NCI-H460 (cell line): ENCODE measurements around the gene HMX2. TPM values are rescaled to one million over a fixed set of nuclear protein-coding genes. Genes with fewer than 3 reads are reported as not detected.

ENCODE experiments used
- DNase-seq: peaks from one replicate; pipeline ENCODE4 v3.0.0-alpha.2; 2016; ENCODE audit warnings: low read depth; ENCODE audit errors: extremely low read depth
- polyA plus RNA-seq: library from polyadenylated mRNA; depleted of rRNA; stranded (reverse); fragments of >200 nt; gene quantifications from 2 replicates; pipeline ENCODE4 v1.2.3, GENCODE V29; 2014; cell fraction: nucleus; rRNA removed
- total RNA-seq: library from RNA; depleted of rRNA; stranded (reverse); fragments of >200 nt; shearing (Covaris generic); gene quantifications from 2 replicates; pipeline ENCODE4 v1.2.3, GENCODE V29; 2014; rRNA removed

The HMX2 gene, protein sequence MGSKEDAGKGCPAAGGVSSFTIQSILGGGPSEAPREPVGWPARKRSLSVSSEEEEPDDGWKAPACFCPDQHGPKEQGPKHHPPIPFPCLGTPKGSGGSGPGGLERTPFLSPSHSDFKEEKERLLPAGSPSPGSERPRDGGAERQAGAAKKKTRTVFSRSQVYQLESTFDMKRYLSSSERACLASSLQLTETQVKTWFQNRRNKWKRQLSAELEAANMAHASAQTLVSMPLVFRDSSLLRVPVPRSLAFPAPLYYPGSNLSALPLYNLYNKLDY
- 1.1 and 1.7 TPM in 2 replicates for total RNA-seq
- polyA plus RNA-seq: 0.78 and 1.6 TPM in 2 replicates

DNA sequence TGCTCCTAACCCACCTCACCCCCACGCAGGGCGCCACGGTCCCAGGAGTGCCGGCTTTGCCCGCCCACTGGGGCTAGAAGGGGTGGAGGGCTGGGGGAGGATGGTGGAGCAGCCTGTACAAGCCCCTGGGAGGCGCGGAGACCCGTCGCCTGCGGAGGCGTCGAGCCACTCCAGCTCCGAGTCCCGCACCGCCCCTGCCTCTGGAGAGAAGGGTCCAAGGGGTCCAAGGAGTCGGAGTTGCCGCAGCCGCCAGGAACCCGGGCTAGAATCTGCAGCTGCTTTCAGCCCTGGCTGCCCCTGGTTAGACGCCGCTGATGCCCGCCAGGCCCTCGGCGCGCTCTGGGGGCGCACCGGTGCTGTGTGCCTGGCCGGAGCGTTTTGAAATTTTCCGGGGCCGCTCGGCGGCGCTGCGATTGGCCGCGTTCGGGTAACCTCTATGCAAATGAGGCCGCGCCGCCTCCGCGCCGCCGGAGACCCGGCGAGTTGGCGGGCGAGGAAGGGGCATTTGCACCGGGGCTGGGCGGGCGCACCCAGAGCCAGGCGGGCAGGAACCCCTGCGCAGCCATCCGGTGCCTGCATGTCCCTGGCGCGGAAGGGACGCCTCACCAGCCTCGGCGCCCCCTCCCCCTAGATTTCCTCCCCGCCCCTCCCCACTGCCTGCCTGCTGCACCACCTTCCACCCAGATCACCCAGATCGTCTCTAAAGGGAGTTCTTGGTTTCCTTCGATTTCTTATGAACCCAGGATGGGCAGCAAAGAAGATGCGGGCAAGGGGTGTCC, at the start of gene HMX2:
HMX2 (plus strand) TSS at position 502 of the 779 bp plus-strand sequence; CDS start at position 745, 243 bp downstream.
- DNase-seq: no peak

DNA sequence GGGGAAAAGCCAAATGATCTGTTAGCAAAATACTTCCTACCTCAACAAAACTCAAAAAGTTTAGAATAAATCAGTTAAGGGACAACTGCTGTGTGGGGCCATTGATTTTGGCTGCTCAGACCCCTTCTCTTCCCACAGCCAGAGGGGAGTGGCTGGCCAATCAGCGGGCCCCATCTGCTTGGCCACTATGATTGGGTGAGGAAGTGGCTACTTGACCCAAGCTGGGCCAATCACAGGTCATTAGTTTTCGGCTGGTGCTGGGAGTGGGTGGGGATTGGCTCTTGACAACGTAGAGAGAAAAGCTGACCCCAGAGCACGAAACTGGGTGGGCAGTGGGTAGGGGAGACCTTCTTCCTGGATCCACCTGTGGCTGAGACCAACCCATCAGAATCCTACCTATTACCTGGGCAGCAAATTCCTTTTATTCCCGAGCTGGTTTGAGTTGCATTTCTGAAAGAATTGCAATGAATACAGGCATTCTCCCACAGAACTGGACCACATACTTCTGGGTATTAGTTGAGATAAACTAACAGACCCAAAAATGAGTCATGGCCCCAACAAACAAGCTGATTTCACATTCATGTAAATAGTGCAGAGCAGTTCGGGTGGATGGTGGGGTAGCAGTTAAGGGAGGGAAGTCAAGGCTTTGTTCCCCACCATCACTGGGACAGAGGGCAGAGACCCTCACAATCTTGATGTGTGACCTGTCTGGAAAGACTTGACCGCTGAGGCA, 47.7 kb upstream of the HMX2 start:
- DNase-seq: no peak

DNA sequence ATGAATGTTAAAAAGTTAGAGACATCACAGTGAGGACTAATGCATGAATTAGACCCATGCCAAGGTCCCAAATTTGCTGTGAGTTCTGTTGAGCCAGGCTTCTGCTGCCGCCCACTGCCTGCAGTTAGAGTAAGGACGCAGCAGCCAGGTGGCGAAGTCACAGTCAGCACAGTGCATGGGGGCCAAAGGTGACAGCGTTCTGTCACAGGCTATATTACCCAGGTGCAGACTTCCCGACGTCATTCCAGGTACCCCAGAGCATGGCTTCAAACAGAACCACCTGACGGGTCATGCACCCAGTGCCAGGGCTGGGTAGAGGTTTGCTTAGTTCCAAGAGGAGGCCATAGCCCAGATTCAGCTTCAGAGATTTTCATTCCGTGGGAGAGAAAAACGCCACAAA, 46.1 kb upstream of the HMX2 start:
- DNase-seq: no peak

DNA sequence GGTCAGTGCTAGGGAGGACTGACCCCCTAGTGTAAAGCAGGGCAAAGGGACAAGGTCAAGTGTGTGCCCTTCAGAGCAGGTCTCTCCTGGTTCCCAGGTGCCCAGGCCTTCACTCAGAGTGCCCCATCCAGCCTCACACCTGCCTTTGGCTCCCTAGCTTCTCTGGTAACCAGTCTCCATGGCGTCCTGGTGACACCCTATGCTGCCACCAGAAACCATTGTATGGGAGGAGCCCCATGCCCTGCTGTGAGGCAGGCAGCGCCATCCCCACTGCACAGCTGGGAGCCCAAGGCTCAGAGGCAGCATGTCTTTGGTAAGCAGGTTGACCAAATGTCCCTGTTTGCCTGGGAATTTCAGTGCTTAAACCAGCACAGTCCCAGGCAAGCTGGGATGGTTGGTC, 45.3 kb upstream of the HMX2 start:
- no peak for DNase-seq

DNA sequence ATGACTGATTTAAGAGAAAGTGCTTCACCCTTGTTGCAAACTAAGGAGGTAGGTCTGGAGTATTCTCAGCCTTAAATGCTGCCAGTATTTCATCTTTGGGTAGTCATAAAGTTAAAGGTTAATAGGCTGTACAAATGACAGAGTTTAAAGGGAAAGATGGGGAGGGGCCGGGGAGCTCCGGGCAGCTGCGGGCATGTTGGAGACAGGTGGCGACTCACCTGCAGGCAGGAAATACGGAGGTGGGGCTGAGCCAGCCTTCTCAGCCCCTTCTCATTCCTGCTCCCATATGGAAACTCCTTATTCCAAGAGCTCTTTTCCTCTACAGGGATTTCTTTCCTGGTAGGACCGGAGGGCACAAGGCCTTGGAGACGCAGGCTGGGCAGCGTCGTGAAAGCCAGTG, 44.0 kb upstream of the HMX2 start:
- no peak for DNase-seq

DNA sequence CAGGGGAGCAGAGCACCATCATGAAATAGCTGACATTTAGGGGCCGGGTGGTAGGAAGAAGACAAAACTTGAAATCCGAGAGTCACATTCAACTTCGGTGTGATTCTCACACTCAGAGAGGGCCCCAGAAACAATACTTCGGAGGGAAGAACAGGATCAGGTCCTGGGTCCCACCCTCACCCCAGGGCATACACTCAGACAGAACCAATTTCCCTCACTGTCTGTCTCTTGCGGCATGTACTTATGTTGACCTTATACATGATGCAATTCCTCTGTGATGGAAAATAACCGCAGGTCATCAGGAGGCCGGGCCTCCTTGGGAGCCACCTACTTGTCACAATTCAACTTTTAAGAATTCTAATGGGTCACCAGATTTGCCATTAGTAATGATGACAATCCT, 38.5 kb upstream of the HMX2 start:
- DNase-seq: peak; percentile 75

DNA sequence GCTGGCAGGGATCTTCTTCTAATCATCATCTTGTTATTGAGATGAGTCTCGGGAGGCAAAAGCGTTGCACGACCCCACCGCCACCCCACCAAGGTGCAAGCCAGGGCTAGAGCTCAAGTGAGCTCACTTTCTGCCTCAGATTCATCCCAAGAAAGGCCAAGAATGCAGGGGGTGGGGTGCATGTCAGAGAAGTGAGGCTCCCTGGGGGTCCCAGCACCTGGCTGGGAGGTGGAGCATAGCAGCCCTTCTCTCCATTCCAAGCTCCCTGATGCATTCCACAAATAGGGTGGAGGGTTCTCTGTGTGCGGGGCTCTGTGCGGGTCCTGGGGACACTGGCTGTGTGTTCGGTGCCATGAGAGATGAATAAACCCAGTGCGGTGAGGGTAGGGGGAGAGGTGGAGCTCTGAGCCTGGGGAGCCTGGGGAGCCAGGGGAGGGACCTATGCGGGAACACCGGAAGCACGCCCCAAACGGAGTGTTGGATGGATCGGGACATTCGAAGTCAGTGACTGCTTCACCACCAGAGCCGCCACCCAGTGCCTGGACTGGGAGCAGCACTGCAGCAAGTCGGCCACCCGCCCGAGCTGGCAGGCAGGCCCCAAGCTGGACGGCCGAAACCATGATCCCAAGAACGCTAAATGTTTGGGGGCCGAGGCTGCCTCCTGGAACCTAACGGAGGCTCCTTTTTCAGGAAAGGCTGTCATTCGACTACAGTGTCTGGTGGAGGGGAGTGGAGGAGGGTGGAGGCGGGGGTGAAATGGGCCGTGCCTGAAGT, 30.1 kb upstream of the HMX2 start:
- DNase-seq: no peak

DNA sequence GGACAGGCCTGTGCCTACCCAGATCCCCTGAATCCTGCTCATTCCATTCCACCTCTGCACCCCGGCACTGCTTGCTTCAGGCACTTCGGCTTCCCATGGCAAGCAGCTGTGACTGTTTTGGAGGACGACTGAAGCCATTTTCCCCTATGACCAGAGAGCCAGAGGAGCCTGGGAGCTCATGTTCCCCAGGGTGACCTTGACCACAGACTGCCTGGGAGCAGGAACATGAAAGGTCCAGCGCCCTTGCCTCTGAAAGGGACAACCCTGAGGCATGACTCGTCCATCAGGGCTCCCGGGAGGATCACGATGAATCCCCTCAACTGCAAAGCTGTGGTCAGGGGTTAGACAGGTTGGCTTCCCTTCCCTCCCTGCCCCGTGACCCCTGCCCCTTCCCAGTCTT, 28.9 kb upstream of the HMX2 start:
- DNase-seq: no peak

DNA sequence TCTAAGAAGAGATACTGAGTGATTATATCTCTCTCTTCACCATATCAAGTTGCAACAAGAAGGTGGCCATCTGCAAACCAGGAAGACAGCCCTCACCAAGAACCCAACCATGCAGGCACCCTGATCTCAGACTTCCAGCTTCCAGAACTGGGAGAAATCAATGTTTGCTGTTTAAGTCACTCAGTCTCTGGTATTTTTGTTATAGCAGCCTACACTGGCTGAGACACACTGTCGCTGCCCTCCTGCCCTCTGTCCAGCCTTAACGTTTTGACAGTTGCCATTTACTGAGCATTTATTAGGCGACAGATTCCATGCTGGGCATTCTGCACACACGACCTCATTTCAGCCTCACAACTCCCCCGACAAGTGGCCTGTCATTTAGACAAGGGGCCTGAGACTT, 21.7 kb upstream of the HMX2 start:
- no peak for DNase-seq

DNA sequence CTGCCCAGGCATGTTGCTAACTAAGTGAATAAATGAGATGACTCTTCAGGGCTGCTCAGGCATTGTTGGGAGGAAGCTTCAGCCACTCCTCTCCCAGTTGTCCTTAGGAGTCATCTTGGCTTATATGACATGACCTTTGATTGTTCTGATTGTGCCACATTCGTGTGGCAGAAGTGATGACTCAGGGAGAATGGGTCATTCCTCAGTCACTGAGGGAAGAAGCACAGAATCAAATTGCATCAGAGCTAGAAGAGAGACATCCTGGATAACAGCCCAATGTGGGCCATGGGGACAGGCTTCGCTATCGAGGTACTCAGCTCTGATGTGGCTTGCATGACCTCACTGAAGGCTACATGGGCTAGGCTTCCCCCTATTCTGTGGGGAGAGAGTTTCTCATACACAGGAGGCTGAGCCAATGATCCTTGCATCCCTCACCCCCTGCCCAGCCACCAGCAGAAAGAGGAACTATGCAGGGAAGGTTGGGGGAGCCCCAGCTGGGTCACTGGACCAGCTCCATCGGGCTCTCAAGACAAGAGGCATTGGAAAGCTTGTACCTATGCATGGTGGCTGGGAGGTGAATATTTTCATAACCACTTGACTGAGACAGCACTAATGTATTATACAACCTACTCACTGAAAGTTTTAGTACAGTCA, 18.2 kb upstream of the HMX2 start:
- no peak for DNase-seq

DNA sequence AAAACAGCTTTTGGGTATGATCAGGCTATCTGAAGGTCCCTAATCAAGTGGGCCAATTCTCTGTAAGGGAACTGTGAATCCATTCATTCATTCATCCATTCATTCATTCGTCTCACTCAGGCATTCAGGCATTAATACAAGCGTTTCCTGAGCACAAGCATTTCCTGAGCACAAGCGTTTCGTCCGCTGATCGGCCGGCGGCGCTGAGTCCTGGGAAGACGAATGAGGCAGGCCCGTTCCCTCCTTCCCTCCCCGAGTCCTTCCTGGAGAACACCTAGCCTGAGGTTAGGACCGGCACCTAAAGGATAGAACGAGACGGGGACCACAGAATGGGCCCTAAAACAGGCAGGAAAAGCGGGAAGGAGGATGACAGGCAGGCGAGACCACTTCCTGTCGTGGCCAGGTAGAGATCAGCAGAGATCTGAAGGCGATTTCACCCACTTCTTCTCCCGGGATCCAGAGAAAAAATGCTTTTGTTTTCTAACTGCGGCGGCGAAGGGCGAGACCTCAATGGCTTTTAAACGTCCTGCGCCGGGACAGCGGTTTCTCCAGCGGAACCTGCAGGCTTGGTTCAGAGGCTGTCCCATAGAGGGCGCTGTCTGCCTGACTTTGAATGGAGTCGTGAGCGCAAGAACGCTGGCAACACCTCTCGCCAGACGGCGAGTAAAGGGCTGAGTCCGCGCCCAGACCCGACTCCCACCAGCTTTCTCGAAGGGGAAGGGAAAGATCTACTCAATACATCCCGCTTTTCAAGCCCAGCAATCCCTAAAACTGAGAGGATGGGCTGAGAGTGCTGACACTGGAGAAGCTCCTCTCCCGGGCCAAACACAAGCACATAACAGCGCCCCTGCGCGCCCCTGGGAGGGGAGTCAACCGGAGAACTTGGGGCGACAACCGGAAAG, 15.1 kb upstream of the HMX2 start:
- DNase-seq: peak; percentile 86

DNA sequence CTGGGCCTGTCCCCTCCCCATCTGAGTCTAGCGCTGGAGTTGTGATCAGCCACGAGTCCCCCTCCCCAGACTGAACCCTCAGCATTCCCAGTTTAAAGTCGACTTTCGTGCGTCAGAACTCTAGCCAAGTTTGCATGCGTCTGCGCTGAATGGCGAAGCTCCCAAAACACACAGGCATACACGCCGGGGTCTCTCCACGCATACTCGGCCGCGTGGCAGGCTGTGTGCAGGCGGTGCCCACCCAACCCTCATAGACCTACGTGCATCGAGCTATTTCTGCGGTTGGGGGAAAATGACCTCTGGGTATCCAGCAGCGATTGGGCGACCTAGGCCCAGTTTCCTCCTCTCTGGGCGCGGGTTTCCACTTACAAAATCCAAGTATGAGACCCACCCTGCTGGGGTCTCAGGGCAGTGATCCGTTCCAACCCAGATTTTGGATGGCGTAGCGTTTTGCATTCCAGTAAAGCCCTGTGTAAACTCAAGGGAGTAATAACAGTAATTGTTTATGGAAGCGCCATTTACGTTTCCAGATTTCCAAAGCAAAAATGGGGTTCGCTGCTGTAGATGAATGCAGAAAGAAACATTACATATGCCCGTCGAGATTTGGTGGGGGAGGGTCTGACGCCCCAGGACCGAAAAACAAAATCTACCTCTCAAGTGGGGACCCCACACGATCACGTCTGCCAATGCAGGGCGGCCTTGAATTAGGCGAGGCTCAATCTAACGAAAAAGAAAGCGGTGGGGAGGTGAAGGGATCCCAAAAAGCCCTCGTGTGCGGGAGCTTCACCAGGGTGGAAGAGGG, 14.2 kb upstream of the HMX2 start:
- no peak for DNase-seq

DNA sequence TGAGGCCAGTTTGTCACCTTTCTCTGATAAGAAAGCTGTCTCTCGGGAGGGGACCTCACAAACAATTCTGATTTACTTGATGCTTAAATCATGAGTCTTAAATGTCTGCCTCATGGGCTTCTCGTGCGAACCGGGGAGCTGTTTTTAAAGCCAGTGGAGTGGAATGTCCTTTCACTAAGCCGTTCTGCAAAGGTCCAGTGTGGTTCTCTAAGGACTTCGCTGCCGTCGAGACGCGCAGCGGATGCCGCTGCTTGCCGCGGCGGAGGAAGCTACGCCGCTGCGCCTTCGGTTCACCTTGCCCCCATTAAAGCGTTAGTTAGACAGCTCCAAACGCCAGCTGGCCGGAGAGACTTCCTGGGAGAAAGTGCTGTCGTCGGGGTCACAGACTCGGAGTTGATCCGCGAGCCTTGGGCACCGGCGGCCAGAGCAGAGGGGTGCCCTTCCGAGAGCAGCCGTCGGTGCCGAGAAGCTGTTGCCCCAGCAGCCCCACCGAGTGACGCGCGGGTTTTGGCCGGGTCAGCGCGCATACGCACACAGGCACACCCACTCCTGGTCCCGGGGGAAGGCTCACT, 13.5 kb upstream of the HMX2 start:
- DNase-seq: no peak

DNA sequence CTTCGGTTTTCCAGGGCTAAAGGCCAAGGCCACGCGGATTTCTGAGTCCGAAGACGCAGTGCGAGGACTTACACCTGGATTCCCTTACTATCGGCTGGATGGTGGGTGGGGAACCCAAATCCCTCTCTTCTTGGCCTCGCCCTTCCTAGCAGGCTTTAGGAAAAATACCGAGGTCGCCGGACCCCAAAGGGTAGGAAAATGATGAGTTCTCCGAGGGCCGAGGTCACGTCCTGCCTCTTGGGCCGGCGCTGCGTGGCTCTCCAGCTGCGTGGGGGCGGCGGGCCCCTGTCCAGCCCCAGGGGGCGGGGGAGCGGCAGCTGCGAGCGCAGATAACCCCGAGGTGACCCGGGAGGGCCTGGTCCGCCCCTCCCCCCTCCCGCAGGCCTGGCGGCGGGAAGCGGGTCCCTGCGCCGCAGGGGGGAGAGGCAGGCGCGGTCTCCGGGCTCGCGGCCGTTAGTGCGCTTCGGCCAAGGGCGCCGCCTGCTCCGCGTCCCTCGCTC, 13.0 kb upstream of the HMX2 start:
- DNase-seq: no peak

DNA sequence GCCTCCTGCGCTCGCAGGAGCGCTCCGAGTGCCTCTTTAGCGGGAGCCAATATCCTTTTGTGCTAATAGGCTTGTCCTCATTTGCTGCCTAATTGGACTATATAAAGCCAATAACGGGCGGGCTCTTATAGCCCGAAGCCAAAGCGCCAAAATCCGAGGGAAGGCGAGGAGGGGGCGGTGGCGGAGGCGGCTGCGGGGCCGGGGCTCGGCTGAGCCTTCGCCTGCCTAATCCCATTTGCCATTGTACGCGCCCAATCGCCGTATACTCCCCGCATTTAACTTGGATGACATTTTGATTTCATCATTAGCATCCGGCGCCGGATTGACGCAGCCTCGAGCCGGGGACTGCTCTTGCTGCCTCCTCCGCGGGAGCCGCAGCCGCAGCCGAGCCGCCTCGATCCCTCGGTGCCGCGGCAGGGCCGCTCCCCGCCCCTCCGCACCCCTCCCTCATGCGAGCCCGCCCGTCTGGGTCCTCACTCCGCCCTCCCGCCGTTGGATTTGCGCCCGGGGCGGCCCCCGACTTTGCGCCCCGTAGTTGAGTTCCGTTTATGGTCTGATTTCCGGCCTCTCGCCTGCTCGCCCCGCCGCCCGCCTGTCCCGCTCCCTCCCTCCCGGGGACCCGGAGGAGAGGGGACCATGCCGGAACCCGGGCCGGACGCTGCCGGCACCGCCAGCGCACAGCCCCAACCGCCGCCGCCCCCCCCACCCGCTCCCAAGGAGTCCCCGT, 12.4 kb upstream of the HMX2 start, which contains the start of gene HMX3:
HMX3 (plus strand) TSS at position 556 of the 727 bp plus-strand sequence; CDS start at position 637, 81 bp downstream.
- peak; percentile 63 for DNase-seq

DNA sequence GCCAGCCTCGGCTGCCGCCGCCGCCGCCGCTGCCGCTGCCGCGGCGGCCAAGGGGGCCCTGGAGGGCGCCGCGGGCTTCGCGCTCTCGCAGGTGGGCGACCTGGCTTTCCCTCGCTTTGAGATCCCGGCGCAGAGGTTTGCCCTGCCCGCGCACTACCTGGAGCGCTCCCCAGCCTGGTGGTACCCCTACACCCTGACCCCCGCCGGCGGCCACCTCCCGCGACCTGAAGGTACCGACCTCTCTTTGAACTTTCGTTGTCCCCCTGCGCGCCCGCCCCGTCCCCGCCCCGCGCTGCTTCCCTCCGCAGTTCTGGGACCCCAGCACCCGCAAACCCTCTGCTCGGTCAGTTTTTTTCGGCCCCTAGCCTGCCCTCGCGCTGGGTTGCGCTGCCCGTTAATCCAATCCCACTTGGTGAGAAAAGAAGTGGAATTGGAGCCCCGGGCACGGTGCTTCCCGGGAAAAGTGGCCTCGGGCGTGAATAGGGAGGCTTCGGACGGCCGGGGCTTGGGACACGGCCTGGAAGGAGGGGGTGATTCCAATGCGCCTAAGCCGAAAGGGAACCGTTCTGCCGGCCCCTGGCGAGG, 11.6 kb upstream of the HMX2 start:
- DNase-seq: no peak
